H9 (cell line): ENCODE measurements around the gene XBP1. TPM values are rescaled to one million over a fixed set of nuclear protein-coding genes. Genes with fewer than 3 reads are reported as not detected.
A peak's percentile ranks its signal among the peaks of the same experiment; 100 is the strongest.

Source experiments
- DNase-seq: peaks from one replicate; pipeline ENCODE4 v3.0.0-alpha.2; 2017
- H2AFZ ChIP-seq: one replicate; pipeline ENCODE4 v1.6.1; 2013; ENCODE audit warnings: mild to moderate bottlenecking, low read length, control low read depth, moderate library complexity
- H2AK5ac ChIP-seq: 2 replicates; pipeline ENCODE4 v1.6.1; 2013; ENCODE audit warnings: low read length, control low read depth, mixed read lengths; ENCODE audit not compliant: insufficient read length
- H2BK120ac ChIP-seq: one replicate; pipeline ENCODE4 v1.6.1; 2013; ENCODE audit warnings: low read depth, mild to moderate bottlenecking, low read length, control low read depth, inconsistent platforms; ENCODE audit not compliant: poor library complexity, severe bottlenecking
- H2BK12ac ChIP-seq: 2 replicates; pipeline ENCODE4 v1.6.1; 2013; ENCODE audit warnings: low read length, control low read depth, mixed read lengths, low read depth; ENCODE audit not compliant: insufficient read length
- H2BK15ac ChIP-seq: 2 replicates; pipeline ENCODE4 v1.6.1; 2013; ENCODE audit warnings: low read depth, low read length, control low read depth
- H2BK20ac ChIP-seq: one replicate; pipeline ENCODE4 v1.6.1; 2013; ENCODE audit warnings: low read depth, mild to moderate bottlenecking, low read length, control low read depth, inconsistent platforms; ENCODE audit not compliant: poor library complexity, severe bottlenecking
- H2BK5ac ChIP-seq: 2 replicates; pipeline ENCODE4 v1.6.1; 2013; ENCODE audit warnings: low read length, control low read depth, mixed read lengths; ENCODE audit not compliant: insufficient read length
- H3K14ac ChIP-seq: 2 replicates; pipeline ENCODE4 v1.6.1; 2013; ENCODE audit warnings: low read length, control low read depth; ENCODE audit not compliant: insufficient read depth
- H3K18ac ChIP-seq: 2 replicates; pipeline ENCODE4 v1.6.1; 2013; ENCODE audit warnings: low read depth, mild to moderate bottlenecking, mixed read lengths, low read length, control low read depth; ENCODE audit not compliant: insufficient read length
- H3K23ac ChIP-seq: 2 replicates; pipeline ENCODE4 v1.6.1; 2013; ENCODE audit warnings: low read length, control low read depth, mixed read lengths, low read depth; ENCODE audit not compliant: insufficient read length
- H3K23me2 ChIP-seq: 2 replicates; pipeline ENCODE4 v1.6.1; 2013; ENCODE audit warnings: low read depth, mild to moderate bottlenecking, mixed read lengths, low read length, control low read depth; ENCODE audit not compliant: insufficient read length, poor library complexity, severe bottlenecking
- H3K27ac ChIP-seq: 2 replicates; pipeline ENCODE4 v1.5.1; 2013; ENCODE audit warnings: low read length, control low read depth, mixed read lengths, low read depth; ENCODE audit not compliant: insufficient read length
- H3K27me3 ChIP-seq: 2 replicates; pipeline ENCODE4 v1.6.1; 2013; ENCODE audit warnings: low read length, control low read depth, inconsistent platforms; ENCODE audit not compliant: insufficient read depth
- H3K4ac ChIP-seq: 2 replicates; pipeline ENCODE4 v1.6.1; 2013; ENCODE audit warnings: low read depth, mild to moderate bottlenecking, control low read depth, inconsistent platforms, low read length, moderate library complexity
- H3K4me1 ChIP-seq: 2 replicates; pipeline ENCODE4 v1.6.1; 2013; ENCODE audit warnings: low read length, control low read depth, inconsistent platforms; ENCODE audit not compliant: insufficient read depth
- H3K4me2 ChIP-seq: 2 replicates; pipeline ENCODE4 v1.6.1; 2013; ENCODE audit warnings: low read length, control low read depth, mixed read lengths; ENCODE audit not compliant: insufficient read length, insufficient read depth
- H3K56ac ChIP-seq: 2 replicates; pipeline ENCODE4 v1.6.1; 2013; ENCODE audit warnings: low read depth, mild to moderate bottlenecking, mixed read lengths, low read length, control low read depth; ENCODE audit not compliant: insufficient read length
- H3K79me1 ChIP-seq: 2 replicates; pipeline ENCODE4 v1.6.1; 2013; ENCODE audit warnings: low read depth, mild to moderate bottlenecking, moderate library complexity, low read length, control low read depth, inconsistent platforms; ENCODE audit not compliant: insufficient read depth, poor library complexity, severe bottlenecking
- H3K79me2 ChIP-seq: 2 replicates; pipeline ENCODE4 v1.6.1; 2013; ENCODE audit warnings: low read length, control low read depth, inconsistent platforms; ENCODE audit not compliant: insufficient read depth
- H3K9ac ChIP-seq: 2 replicates; pipeline ENCODE4 v1.6.1; 2013; ENCODE audit warnings: low read length, control low read depth, mixed read lengths; ENCODE audit not compliant: insufficient read length; ENCODE audit errors: extremely low read depth
- H3K9me3 ChIP-seq: one replicate; pipeline ENCODE4 v1.6.1; 2013; ENCODE audit warnings: low read depth, low read length, inconsistent platforms; ENCODE audit not compliant: control insufficient read depth
- H3T11ph ChIP-seq: one replicate; pipeline ENCODE4 v1.6.1; 2013; ENCODE audit warnings: mild to moderate bottlenecking, low read length, control low read depth, inconsistent platforms
- H4K20me1 ChIP-seq: one replicate; pipeline ENCODE4 v1.6.1; 2013; ENCODE audit not compliant: control insufficient read depth, insufficient read length, insufficient read depth
- H4K5ac ChIP-seq: 2 replicates; pipeline ENCODE4 v1.6.1; 2013; ENCODE audit warnings: low read depth, mild to moderate bottlenecking, mixed read lengths, low read length, control low read depth; ENCODE audit not compliant: insufficient read length
- H4K8ac ChIP-seq: replicated peaks from 2 replicates; pipeline ENCODE4 v1.6.1; 2013; ENCODE audit warnings: low read length, control low read depth, mixed read lengths, low read depth; ENCODE audit not compliant: insufficient read length
- H4K91ac ChIP-seq: 2 replicates; pipeline ENCODE4 v1.6.1; 2013; ENCODE audit warnings: low read depth, mild to moderate bottlenecking, moderate library complexity, mixed read lengths, low read length, control low read depth; ENCODE audit not compliant: insufficient read length
- H3K27ac Mint-ChIP-seq, 3 experiments: 2 replicates in 2 of 3; 3 replicates in 1 of 3; pipeline ENCODE4 v1.8.0; 2020 to 2021; ENCODE audit warnings: mixed read lengths in 3 of 3, mild to moderate bottlenecking in 1 of 3, moderate library complexity in 1 of 3
- H3K27me3 Mint-ChIP-seq: 2 replicates; pipeline ENCODE4 v1.8.0; 2021; ENCODE audit warnings: low read depth, mild to moderate bottlenecking, moderate library complexity, mixed read lengths
- H3K36me3 Mint-ChIP-seq, 3 experiments: 2 replicates in 2 of 3; 3 replicates in 1 of 3; pipeline ENCODE4 v1.8.0; 2020 to 2021; ENCODE audit warnings: low read depth in 3 of 3, mixed read lengths in 3 of 3; ENCODE audit not compliant: insufficient read depth in 1 of 3
- H3K4me1 Mint-ChIP-seq, 2 experiments: 2 replicates each; pipeline ENCODE4 v1.8.0; 2020; ENCODE audit warnings: mixed read lengths in 2 of 2
- H3K4me3 Mint-ChIP-seq, 2 experiments: 2 replicates in 1 of 2; 3 replicates in 1 of 2; pipeline ENCODE4 v1.8.0; 2020 to 2021; ENCODE audit warnings: mild to moderate bottlenecking in 2 of 2, mixed read lengths in 2 of 2, moderate library complexity in 1 of 2
- H3K9me3 Mint-ChIP-seq, 2 experiments: 2 replicates in 1 of 2; 3 replicates in 1 of 2; pipeline ENCODE4 v1.8.0; 2020; ENCODE audit warnings: mild to moderate bottlenecking in 2 of 2, mixed read lengths in 2 of 2, moderate library complexity in 1 of 2
- CTCF ChIP-seq: fragments of 200-600 bp; sonication (generic); conservative IDR thresholded peaks from 3 replicates; pipeline ENCODE4 v1.8.0; 2021; ENCODE audit warnings: antibody characterized with exemption, mild to moderate bottlenecking
- WGBS: extraction: QIAGEN DNeasy Blood & Tissue Kit; methylation state at CpG from one replicate; pipeline ENCODE4 v1.1.7; 2013; ENCODE audit warnings: missing lambda C conversion rate, low lambda C conversion rate, mixed read lengths; ENCODE audit not compliant: insufficient read length; ENCODE audit errors: extremely low coverage; 5-methylcytosine and 5-hydroxymethylcytosine counted together
- total RNA-seq: library from RNA; stranded (reverse); gene quantifications from 2 replicates; pipeline ENCODE4 v1.2.1, GENCODE V29; 2021

Gene XBP1
- total RNA-seq, 1 experiment from 2014 or later, result 114 TPM

GRCh38 chr22:28819253-28820096, 19.1 kb upstream of the XBP1 start:
- no peak overlapping the region for H4K5ac ChIP-seq
- H2BK20ac ChIP-seq, result no peak overlapping the region
- no CpG with 5 or more reads among the region's 5 CpGs for WGBS
- no peaks in the 10 kb centered on the region; a peak in 1 of 7 replicates for H3K36me3 Mint-ChIP-seq
- no peaks in the 10 kb centered on the region for H3K27me3 Mint-ChIP-seq
- no peak overlapping the region for H3K14ac ChIP-seq
- H3K4ac ChIP-seq, result no peak overlapping the region
- no peak overlapping the region for H2BK15ac ChIP-seq
- DNase-seq, result no peak
- peaks cover 16 to 18% of the 10 kb centered on the region in 2 experiments; a peak in 3 of 4 replicates for H3K4me1 Mint-ChIP-seq
- no peak overlapping the region for H3K23ac ChIP-seq
- no peak overlapping the region for H3K18ac ChIP-seq
- H3K9me3 Mint-ChIP-seq, result no peaks in the 10 kb centered on the region
- H3K27ac ChIP-seq, result no peak overlapping the region
- no peaks in the 10 kb centered on the region for H3K23me2 ChIP-seq
- no peaks in the 10 kb centered on the region for H3K79me2 ChIP-seq
- no peak for TF ChIP-seq CTCF
- no peak overlapping the region for H2BK12ac ChIP-seq
- H3K9ac ChIP-seq, result no peak overlapping the region
- H2BK5ac ChIP-seq, result no peak overlapping the region
- H2AK5ac ChIP-seq, result no peak overlapping the region
- H3T11ph ChIP-seq, result no peak overlapping the region
- H2BK120ac ChIP-seq, result no peak overlapping the region
- H3K4me1 ChIP-seq, result peaks cover 7% of the 10 kb centered on the region; the same call in 1 of the 2 replicates
- H3K4me2 ChIP-seq, result no peak overlapping the region
- no peak overlapping the region; a peak in 1 of 5 replicates for H3K4me3 Mint-ChIP-seq
- no peak overlapping the region for H2AFZ ChIP-seq
- H3K56ac ChIP-seq, result no peak overlapping the region
- no peaks in the 10 kb centered on the region for H3K79me1 ChIP-seq
- H4K20me1 ChIP-seq, result no peaks in the 10 kb centered on the region
- no peak overlapping the region for H4K8ac ChIP-seq
- no peaks in the 10 kb centered on the region for H3K9me3 ChIP-seq
- no peak overlapping the region for H4K91ac ChIP-seq
- H3K27ac Mint-ChIP-seq, result peak overlapping the region in 1 of 3 experiments; percentile 24; a peak in 2 of 7 replicates
- H3K27me3 ChIP-seq, result no peaks in the 10 kb centered on the region
